ENCODE results near the gene ZDHHC8.

Gene ZDHHC8

GRCh38 chr22:20191000-20191515, 59.5 kb downstream of the ZDHHC8 start:
- in situ Hi-C loops (cut with HindIII; ENCODE audit: low sequenced_read_pairs) = no loop called here

GRCh38 chr22:20191803-20192202, 60.2 kb downstream of the ZDHHC8 start:
- in situ Hi-C loops (cut with HindIII; ENCODE audit: low sequenced_read_pairs) = no loop called here

- in situ Hi-C loops (cut with HindIII; ENCODE audit: low sequenced_read_pairs) = no loop called here
These were observed 60.8 kb downstream of the ZDHHC8 start for GRCh38 chr22:20192293-20192971.

GRCh38 chr22:20192972-20193760, 61.6 kb downstream of the ZDHHC8 start:
- in situ Hi-C loops (cut with HindIII; ENCODE audit: low sequenced_read_pairs) = no loop called here

- in situ Hi-C loops (cut with HindIII; ENCODE audit: low sequenced_read_pairs) = no loop called here
These were observed 62.3 kb downstream of the ZDHHC8 start for GRCh38 chr22:20193761-20194494.

GRCh38 chr22:20194681-20195593, 63.3 kb downstream of the ZDHHC8 start:
- in situ Hi-C loops (cut with HindIII; ENCODE audit: low sequenced_read_pairs) = no loop called here

- in situ Hi-C loops (cut with HindIII; ENCODE audit: low sequenced_read_pairs) = no loop called here
These were observed 64.7 kb downstream of the ZDHHC8 start for GRCh38 chr22:20196094-20196842.
